GM12878 (cell line): ENCODE measurements around the gene KRIT1. TPM values are rescaled to one million over a fixed set of nuclear protein-coding genes. Genes with fewer than 3 reads are reported as not detected.

Source experiments
- ATAC-seq: fragments of 200-7000 bp; cut with Tn5 transposase; 3 replicates; pipeline ENCODE4 v1.9.1; 2020; ENCODE audit warnings: mild to moderate bottlenecking, moderate library complexity
- BruUV-seq: library from RNA; stranded (reverse); fragments of 400-500 nt; replicated peaks from 2 replicates; lab custom pipeline; 2021; lab: Mats Ljungman, UMichigan
- CTCF ChIA-PET: fragments of 300-600 bp; sonication (Branson Sonifier 250); formaldehyde crosslinking; extraction: SDS; loops from one replicate; lab custom pipeline; 2021; ENCODE audit warnings: inconsistent platforms; lab: Yijun Ruan, JAX
- POLR2A ChIA-PET: fragments of 350-600 bp; formaldehyde crosslinking; extraction: SDS; loops from one replicate; lab custom pipeline; 2021; ENCODE audit warnings: inconsistent platforms; lab: Charles Lee
- RAD21 ChIA-PET: fragments of 300-600 bp; sonication (Branson Sonifier 250); formaldehyde crosslinking; loops from one replicate; lab custom pipeline; 2023; ENCODE audit warnings: antibody characterized with exemption; ENCODE audit not compliant: unreplicated experiment; lab: Charles Lee
- SMC1A ChIA-PET: fragments of 300-600 bp; sonication (Branson Sonifier 250); formaldehyde crosslinking; loops from one replicate; lab custom pipeline; 2023; ENCODE audit not compliant: unreplicated experiment, uncharacterized antibody; lab: Charles Lee
- DNase-seq: peaks from one replicate; pipeline ENCODE4 v3.0.0-alpha.2; 2011; ENCODE audit warnings: low read depth, low spot score
- FAIRE-seq: peaks from 3 replicates; lab custom pipeline; 2011; peaks lifted over from hg19 to GRCh38; lab: Jason Lieb, UNC
- H2AFZ ChIP-seq: 2 replicates; pipeline ENCODE4 v1.6.0; 2011; ENCODE audit warnings: low read depth, low read length, control low read depth; ENCODE audit not compliant: control insufficient read depth
- H3K27ac ChIP-seq: 2 replicates; pipeline ENCODE4 v1.5.1; 2011; ENCODE audit warnings: control low read depth; ENCODE audit not compliant: control insufficient read depth, insufficient read depth
- H3K27me3 ChIP-seq, 2 experiments: replicated peaks in 1 of 2; 2 replicates each; pipeline versions ENCODE4 v1.6.0 to v1.6.1; 2011; ENCODE audit warnings: low read length in 1 of 2; ENCODE audit not compliant: control insufficient read depth in 2 of 2, insufficient read depth in 2 of 2
- H3K36me3 ChIP-seq, 2 experiments: 2 replicates each; pipeline ENCODE4 v1.5.1; 2011; ENCODE audit warnings: low read length in 1 of 2; ENCODE audit not compliant: control insufficient read depth in 2 of 2, insufficient read depth in 2 of 2
- H3K4me1 ChIP-seq: 2 replicates; pipeline ENCODE4 v1.6.1; 2011; ENCODE audit warnings: mild to moderate bottlenecking, low read length, moderate library complexity, mixed read lengths; ENCODE audit not compliant: control insufficient read depth, insufficient read depth
- H3K4me2 ChIP-seq: 2 replicates; pipeline ENCODE4 v1.6.0; 2011; ENCODE audit warnings: control low read depth; ENCODE audit not compliant: control insufficient read depth, insufficient read depth
- H3K4me3 ChIP-seq: fragments of 200-600 bp; sonication (generic); 2 replicates; pipeline ENCODE4 v1.5.1; 2016
- H3K79me2 ChIP-seq: 2 replicates; pipeline ENCODE4 v1.6.0; 2011; ENCODE audit warnings: low read length; ENCODE audit not compliant: control insufficient read depth, insufficient read depth
- H3K9ac ChIP-seq: 2 replicates; pipeline ENCODE4 v1.8.0; 2011; ENCODE audit warnings: low read length, control low read depth, mixed read lengths; ENCODE audit not compliant: control insufficient read depth, insufficient read depth
- H3K9me3 ChIP-seq: replicated peaks from 3 replicates; pipeline ENCODE4 v1.5.1; 2011; ENCODE audit warnings: mild to moderate bottlenecking, low read length; ENCODE audit not compliant: control insufficient read depth, insufficient read depth
- H4K20me1 ChIP-seq: 2 replicates; pipeline ENCODE4 v1.6.0; 2011; ENCODE audit not compliant: control insufficient read depth, insufficient read depth
- EED ChIP-seq: sonication (generic); IDR thresholded peaks from 2 replicates; pipeline ENCODE4 v1.6.1; 2016; ENCODE audit warnings: antibody characterized with exemption, low read depth
- FOS ChIP-seq: IDR thresholded peaks from 3 replicates; pipeline ENCODE4 v1.6.1; 2011; ENCODE audit warnings: borderline replicate concordance; ENCODE audit not compliant: insufficient read length; ENCODE audit errors: extremely low read depth
- IKZF1 ChIP-seq: fragments of 450-650 bp; conservative IDR thresholded peaks from 2 replicates; pipeline ENCODE4 v1.6.1; 2017; ENCODE audit warnings: antibody characterized with exemption, mild to moderate bottlenecking
- IRF4 ChIP-seq: IDR thresholded peaks from 2 replicates; pipeline ENCODE4 v1.6.1; 2011; ENCODE audit warnings: low read depth, low read length
- MEF2A ChIP-seq: IDR thresholded peaks from 2 replicates; pipeline ENCODE4 v1.6.1; 2011; ENCODE audit warnings: low read depth, mild to moderate bottlenecking, low read length, moderate library complexity; ENCODE audit not compliant: insufficient read depth
- MXI1 ChIP-seq: fragments of 150-350 bp; IDR thresholded peaks from 2 replicates; pipeline ENCODE4 v1.6.1; 2011; ENCODE audit warnings: low read depth, mild to moderate bottlenecking, inconsistent platforms, low read length, improper control_type of control experiment
- PAX8 ChIP-seq: fragments of 450-650 bp; IDR thresholded peaks from 2 replicates; pipeline ENCODE4 v1.6.1; 2017; ENCODE audit warnings: mild to moderate bottlenecking, moderate library complexity
- RB1 ChIP-seq: fragments of 450-650 bp; formaldehyde crosslinking; IDR thresholded peaks from 2 replicates; pipeline ENCODE4 v1.6.1; 2017; ENCODE audit warnings: mild to moderate bottlenecking, borderline replicate concordance
- RFX5 ChIP-seq: IDR thresholded peaks from 2 replicates; pipeline ENCODE4 v1.6.1; 2011; ENCODE audit warnings: low read depth, low read length, improper control_type of control experiment
- SMARCA5 ChIP-seq: fragments of 450-650 bp; IDR thresholded peaks from 2 replicates; pipeline ENCODE4 v1.6.1; 2017; ENCODE audit warnings: mild to moderate bottlenecking
- WGBS: methylation state at CpG from one replicate; pipeline ENCODE4 v1.1.6; 2016; ENCODE audit warnings: low lambda C conversion rate; ENCODE audit not compliant: insufficient replicate concordance, insufficient coverage; ENCODE audit errors: missing lambda C conversion rate; 5-methylcytosine and 5-hydroxymethylcytosine counted together
- in situ Hi-C: fragments of 300-500 bp; cut with MboI; formaldehyde crosslinking; loops from 9 replicates; pipeline ENCODE4 v1.14.3; 2018; ENCODE audit warnings: mixed read lengths
- intact Hi-C: fragments of 100-400 bp; cut with micrococcal nuclease; formaldehyde crosslinking; loops from one replicate; pipeline ENCODE4 v1.14.2; 2022; ENCODE audit not compliant: unreplicated experiment
- polyA plus RNA-seq, 11 experiments: library from polyadenylated mRNA; depleted of rRNA in 4 of 11; unstranded in 6 of 11; stranded (reverse) in 5 of 11; fragments of >200 nt; fragmentation: Nextera tagmentation in 4 of 11; fragmentation: Illumina TruSeq in 1 of 11; extraction: Ambion mirVana in 4 of 11; extraction: Trizol in 1 of 11; gene quantifications; 1 replicate in 1 of 11; 2 replicates in 10 of 11; pipeline versions ENCODE4 v1.2.1 to v1.2.3, GENCODE V29; 2011 to 2016; ENCODE audit warnings: inconsistent platforms in 2 of 11, missing spikeins in 2 of 11, low read depth in 1 of 11
- total RNA-seq, 4 experiments: library from RNA; depleted of rRNA in 3 of 4; stranded (reverse); fragments of >200 nt in 3 of 4; fragmentation: Illumina TruSeq in 1 of 4; extraction: Trizol in 1 of 4; gene quantifications; 2 replicates each; pipeline versions ENCODE4 v1.2.1 to v1.2.3, GENCODE V29; 2013 to 2021
- TF ChIP-seq, protein P1 (sequence below): fragments of 450-650 bp; IDR thresholded peaks from 2 replicates; pipeline ENCODE4 v1.6.1; 2018; ENCODE audit warnings: mild to moderate bottlenecking, low read depth, moderate library complexity; ENCODE audit not compliant: partially characterized antibody
- TF ChIP-seq, protein P2 (sequence below): IDR thresholded peaks from 2 replicates; pipeline ENCODE4 v1.6.1; 2011; ENCODE audit warnings: low read depth, low read length, improper control_type of control experiment, borderline replicate concordance
- TF ChIP-seq, protein P3 (sequence below): fragments of 450-650 bp; IDR thresholded peaks from 2 replicates; pipeline ENCODE4 v1.6.1; 2014; ENCODE audit warnings: mild to moderate bottlenecking
- TF ChIP-seq, protein P4 (sequence below): fragments of 450-650 bp; IDR thresholded peaks from 2 replicates; pipeline ENCODE4 v1.6.1; 2018; ENCODE audit warnings: borderline replicate concordance, mild to moderate bottlenecking; ENCODE audit not compliant: partially characterized antibody
- TF ChIP-seq, protein P5 (sequence below): IDR thresholded peaks from 2 replicates; pipeline ENCODE4 v1.6.1; 2012; ENCODE audit warnings: low read depth, low read length, improper control_type of control experiment

The KRIT1 gene
- total and polyA plus RNA-seq, 10 of the 15 experiments (the other 5 are each of a cell fraction or from before 2014, with no cell fraction given): 12.0 to 60.1 (median 27.0) TPM

DNA sequence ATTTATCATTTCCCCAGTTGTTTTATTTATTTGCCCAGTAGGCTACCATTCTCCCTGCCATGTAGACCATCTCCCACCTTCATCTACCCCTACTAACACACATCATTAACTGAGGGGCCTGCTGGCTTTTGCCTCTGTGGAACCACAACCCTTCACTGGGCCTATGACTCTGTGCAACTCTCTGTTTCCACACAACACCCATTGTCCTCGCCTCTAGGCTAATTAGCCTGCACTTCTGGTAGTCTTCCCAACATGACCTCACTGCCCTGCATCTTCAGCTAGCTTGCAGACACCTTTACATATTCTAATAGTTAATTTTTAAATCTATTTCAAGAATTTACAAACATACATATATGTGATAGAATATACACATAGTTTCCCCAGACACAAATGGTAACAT, 7.5 kb upstream of the KRIT1 start:
- no peak for DNase-seq
- no peak overlapping the region for H3K27ac ChIP-seq
- no peak overlapping the region for H3K4me2 ChIP-seq
- 0 out of 4 replicates have a peak, but pooled peaks cover 0 to 8% of the 10 kb centered on the region in 2 experiments for H3K36me3 ChIP-seq
- in situ Hi-C loops (no loop called here), intact Hi-C loops (no loop called here)
- no peak for ATAC-seq
- peaks cover 7% of the 10 kb centered on the region for H3K9me3 ChIP-seq
- H2AFZ ChIP-seq: no peak overlapping the region
- H3K27me3 ChIP-seq: no peaks in the 10 kb centered on the region
- no peak overlapping the region for H3K4me3 ChIP-seq
- RAD21 ChIA-PET: no interaction called here
- POLR2A ChIA-PET: no interaction called here
- no TSS peak for BruUV-seq
- H3K79me2 ChIP-seq: peaks cover 74% of the 10 kb centered on the region
- CTCF ChIA-PET: no interaction called here
- H3K4me1 ChIP-seq: no peaks in the 10 kb centered on the region
- H3K9ac ChIP-seq: no peak overlapping the region
- SMC1A ChIA-PET: no interaction called here
- no peaks in the 10 kb centered on the region for H4K20me1 ChIP-seq
- 90% methylated on average over 1 of the region's 1 CpG for WGBS
- no peak for FAIRE-seq
- TF ChIP-seq SMARCA5: no peak
- no peak for TF ChIP-seq FOS
- TF ChIP-seq, protein P1, sequence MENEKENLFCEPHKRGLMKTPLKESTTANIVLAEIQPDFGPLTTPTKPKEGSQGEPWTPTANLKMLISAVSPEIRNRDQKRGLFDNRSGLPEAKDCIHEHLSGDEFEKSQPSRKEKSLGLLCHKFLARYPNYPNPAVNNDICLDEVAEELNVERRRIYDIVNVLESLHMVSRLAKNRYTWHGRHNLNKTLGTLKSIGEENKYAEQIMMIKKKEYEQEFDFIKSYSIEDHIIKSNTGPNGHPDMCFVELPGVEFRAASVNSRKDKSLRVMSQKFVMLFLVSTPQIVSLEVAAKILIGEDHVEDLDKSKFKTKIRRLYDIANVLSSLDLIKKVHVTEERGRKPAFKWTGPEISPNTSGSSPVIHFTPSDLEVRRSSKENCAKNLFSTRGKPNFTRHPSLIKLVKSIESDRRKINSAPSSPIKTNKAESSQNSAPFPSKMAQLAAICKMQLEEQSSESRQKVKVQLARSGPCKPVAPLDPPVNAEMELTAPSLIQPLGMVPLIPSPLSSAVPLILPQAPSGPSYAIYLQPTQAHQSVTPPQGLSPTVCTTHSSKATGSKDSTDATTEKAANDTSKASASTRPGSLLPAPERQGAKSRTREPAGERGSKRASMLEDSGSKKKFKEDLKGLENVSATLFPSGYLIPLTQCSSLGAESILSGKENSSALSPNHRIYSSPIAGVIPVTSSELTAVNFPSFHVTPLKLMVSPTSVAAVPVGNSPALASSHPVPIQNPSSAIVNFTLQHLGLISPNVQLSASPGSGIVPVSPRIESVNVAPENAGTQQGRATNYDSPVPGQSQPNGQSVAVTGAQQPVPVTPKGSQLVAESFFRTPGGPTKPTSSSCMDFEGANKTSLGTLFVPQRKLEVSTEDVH: no peak
- TF ChIP-seq EED: no peak
- no peak for TF ChIP-seq RFX5
- TF ChIP-seq, protein P2, sequence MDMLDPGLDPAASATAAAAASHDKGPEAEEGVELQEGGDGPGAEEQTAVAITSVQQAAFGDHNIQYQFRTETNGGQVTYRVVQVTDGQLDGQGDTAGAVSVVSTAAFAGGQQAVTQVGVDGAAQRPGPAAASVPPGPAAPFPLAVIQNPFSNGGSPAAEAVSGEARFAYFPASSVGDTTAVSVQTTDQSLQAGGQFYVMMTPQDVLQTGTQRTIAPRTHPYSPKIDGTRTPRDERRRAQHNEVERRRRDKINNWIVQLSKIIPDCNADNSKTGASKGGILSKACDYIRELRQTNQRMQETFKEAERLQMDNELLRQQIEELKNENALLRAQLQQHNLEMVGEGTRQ: no peak
- TF ChIP-seq, protein P3, sequence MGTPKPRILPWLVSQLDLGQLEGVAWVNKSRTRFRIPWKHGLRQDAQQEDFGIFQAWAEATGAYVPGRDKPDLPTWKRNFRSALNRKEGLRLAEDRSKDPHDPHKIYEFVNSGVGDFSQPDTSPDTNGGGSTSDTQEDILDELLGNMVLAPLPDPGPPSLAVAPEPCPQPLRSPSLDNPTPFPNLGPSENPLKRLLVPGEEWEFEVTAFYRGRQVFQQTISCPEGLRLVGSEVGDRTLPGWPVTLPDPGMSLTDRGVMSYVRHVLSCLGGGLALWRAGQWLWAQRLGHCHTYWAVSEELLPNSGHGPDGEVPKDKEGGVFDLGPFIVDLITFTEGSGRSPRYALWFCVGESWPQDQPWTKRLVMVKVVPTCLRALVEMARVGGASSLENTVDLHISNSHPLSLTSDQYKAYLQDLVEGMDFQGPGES: no peak
- TF ChIP-seq, protein P4, sequence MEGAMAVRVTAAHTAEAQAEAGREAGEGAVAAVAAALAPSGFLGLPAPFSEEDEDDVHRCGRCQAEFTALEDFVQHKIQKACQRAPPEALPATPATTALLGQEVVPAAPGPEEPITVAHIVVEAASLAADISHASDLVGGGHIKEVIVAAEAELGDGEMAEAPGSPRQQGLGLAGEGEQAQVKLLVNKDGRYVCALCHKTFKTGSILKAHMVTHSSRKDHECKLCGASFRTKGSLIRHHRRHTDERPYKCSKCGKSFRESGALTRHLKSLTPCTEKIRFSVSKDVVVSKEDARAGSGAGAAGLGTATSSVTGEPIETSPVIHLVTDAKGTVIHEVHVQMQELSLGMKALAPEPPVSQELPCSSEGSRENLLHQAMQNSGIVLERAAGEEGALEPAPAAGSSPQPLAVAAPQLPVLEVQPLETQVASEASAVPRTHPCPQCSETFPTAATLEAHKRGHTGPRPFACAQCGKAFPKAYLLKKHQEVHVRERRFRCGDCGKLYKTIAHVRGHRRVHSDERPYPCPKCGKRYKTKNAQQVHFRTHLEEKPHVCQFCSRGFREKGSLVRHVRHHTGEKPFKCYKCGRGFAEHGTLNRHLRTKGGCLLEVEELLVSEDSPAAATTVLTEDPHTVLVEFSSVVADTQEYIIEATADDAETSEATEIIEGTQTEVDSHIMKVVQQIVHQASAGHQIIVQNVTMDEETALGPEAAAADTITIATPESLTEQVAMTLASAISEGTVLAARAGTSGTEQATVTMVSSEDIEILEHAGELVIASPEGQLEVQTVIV: no peak
- TF ChIP-seq IKZF1: no peak
- TF ChIP-seq IRF4: no peak
- TF ChIP-seq MXI1: no peak
- TF ChIP-seq PAX8: no peak
- TF ChIP-seq, protein P5, sequence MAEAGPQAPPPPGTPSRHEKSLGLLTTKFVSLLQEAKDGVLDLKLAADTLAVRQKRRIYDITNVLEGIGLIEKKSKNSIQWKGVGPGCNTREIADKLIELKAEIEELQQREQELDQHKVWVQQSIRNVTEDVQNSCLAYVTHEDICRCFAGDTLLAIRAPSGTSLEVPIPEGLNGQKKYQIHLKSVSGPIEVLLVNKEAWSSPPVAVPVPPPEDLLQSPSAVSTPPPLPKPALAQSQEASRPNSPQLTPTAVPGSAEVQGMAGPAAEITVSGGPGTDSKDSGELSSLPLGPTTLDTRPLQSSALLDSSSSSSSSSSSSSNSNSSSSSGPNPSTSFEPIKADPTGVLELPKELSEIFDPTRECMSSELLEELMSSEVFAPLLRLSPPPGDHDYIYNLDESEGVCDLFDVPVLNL: no peak
- TF ChIP-seq MEF2A: no peak
- TF ChIP-seq RB1: no peak
